H1 (cell line): ENCODE measurements around the gene SRRT. TPM values are rescaled to one million over a fixed set of nuclear protein-coding genes. Genes with fewer than 3 reads are reported as not detected.

Source experiments
- CTCF ChIA-PET: fragments of 300-600 bp; sonication (Branson Sonifier 250); formaldehyde crosslinking; loops from one replicate; lab custom pipeline; 2021; ENCODE audit not compliant: partially characterized antibody; lab: Charles Lee
- POLR2A ChIA-PET: fragments of 300-600 bp; sonication (Branson Sonifier 250); formaldehyde crosslinking; loops from one replicate; lab custom pipeline; 2021; ENCODE audit warnings: inconsistent platforms; ENCODE audit not compliant: partially characterized antibody; lab: Charles Lee
- DNase-seq, 2 experiments: peaks; one replicate each; pipeline versions ENCODE4 v3.0.0 to v3.0.0-alpha.2; 2010 to 2022; ENCODE audit warnings: low spot score in 2 of 2, low read depth in 1 of 2, mixed read lengths in 1 of 2
- FAIRE-seq: peaks from 2 replicates; lab custom pipeline; 2011; peaks lifted over from hg19 to GRCh38; lab: Jason Lieb, UNC
- H2AFZ ChIP-seq: 2 replicates; pipeline ENCODE4 v1.8.1; 2012; ENCODE audit warnings: low read length, inconsistent platforms
- H2AK5ac ChIP-seq: 2 replicates; pipeline ENCODE4 v1.6.1; 2013; ENCODE audit warnings: low read depth, low read length
- H2BK120ac ChIP-seq: replicated peaks from 2 replicates; pipeline ENCODE3; 2013; ENCODE audit warnings: low read depth, low read length, inconsistent platforms
- H2BK12ac ChIP-seq: 2 replicates; pipeline ENCODE4 v1.6.1; 2013; ENCODE audit warnings: low read depth, low read length
- H2BK15ac ChIP-seq: 2 replicates; pipeline ENCODE4 v1.6.1; 2013; ENCODE audit warnings: low read length
- H2BK20ac ChIP-seq: 2 replicates; pipeline ENCODE4 v1.6.1; 2013; ENCODE audit warnings: low read length
- H2BK5ac ChIP-seq: 2 replicates; pipeline ENCODE4 v1.6.1; 2013; ENCODE audit warnings: low read depth, low read length
- H3K14ac ChIP-seq: 2 replicates; pipeline ENCODE4 v1.6.1; 2013; ENCODE audit warnings: inconsistent platforms; ENCODE audit not compliant: insufficient read length
- H3K18ac ChIP-seq: 2 replicates; pipeline ENCODE4 v1.6.1; 2013; ENCODE audit warnings: low read length; ENCODE audit errors: extremely low read depth
- H3K23ac ChIP-seq: 2 replicates; pipeline ENCODE4 v1.6.1; 2013; ENCODE audit warnings: inconsistent platforms; ENCODE audit not compliant: insufficient read length
- H3K23me2 ChIP-seq: 2 replicates; pipeline ENCODE4 v1.6.1; 2013; ENCODE audit warnings: low read depth, low read length
- H3K27ac ChIP-seq: 2 replicates; pipeline ENCODE4 v1.6.1; 2011; ENCODE audit warnings: low read depth, low read length, inconsistent platforms
- H3K27me3 ChIP-seq, 4 experiments: replicated peaks in 1 of 4; 1 replicate in 1 of 4; 2 replicates in 3 of 4; pipeline versions ENCODE4 v1.6.1 to v1.8.1; 2011 to 2013; ENCODE audit warnings: low read length in 3 of 4, mild to moderate bottlenecking in 3 of 4, inconsistent platforms in 2 of 4, mixed read lengths in 2 of 4, moderate library complexity in 1 of 4; ENCODE audit not compliant: control insufficient read depth in 3 of 4, insufficient read depth in 3 of 4; ENCODE audit errors: extremely low read depth in 1 of 4
- H3K36me3 ChIP-seq, 4 experiments: 2 replicates each; pipeline versions ENCODE4 v1.6.1 to v1.8.1; 2011 to 2013; ENCODE audit warnings: mild to moderate bottlenecking in 4 of 4, low read length in 3 of 4, moderate library complexity in 2 of 4, control low read depth in 1 of 4, inconsistent platforms in 1 of 4; ENCODE audit not compliant: insufficient read depth in 4 of 4, control insufficient read depth in 2 of 4
- H3K4ac ChIP-seq: replicated peaks from 2 replicates; pipeline ENCODE3; 2013; ENCODE audit warnings: low read length, low read depth, mixed read lengths, inconsistent platforms; ENCODE audit not compliant: insufficient read length
- H3K4me1 ChIP-seq, 4 experiments: replicated peaks in 1 of 4; 1 replicate in 1 of 4; 2 replicates in 3 of 4; pipeline versions ENCODE4 v1.6.1 to v1.8.1; 2011 to 2013; ENCODE audit warnings: low read length in 3 of 4, inconsistent platforms in 2 of 4, mixed read lengths in 1 of 4; ENCODE audit not compliant: insufficient read depth in 4 of 4, control insufficient read depth in 3 of 4
- H3K4me2 ChIP-seq, 2 experiments: 2 replicates each; pipeline versions ENCODE4 v1.6.1 to v1.8.1; 2011 to 2013; ENCODE audit warnings: low read depth in 2 of 2, low read length in 2 of 2, control low read depth in 1 of 2, inconsistent platforms in 1 of 2, mild to moderate bottlenecking in 1 of 2; ENCODE audit not compliant: insufficient read depth in 1 of 2
- H3K4me3 ChIP-seq, 4 experiments: fragments of 200-600, 300-600 bp in 1 of 4; sonication (generic), shearing (Covaris generic), sonication (Bioruptor Twin) in 1 of 4; 2 replicates each; pipeline versions ENCODE4 v1.5.1 to v1.8.1; 2011 to 2016; ENCODE audit warnings: low read length in 4 of 4, low read depth in 3 of 4, control low read depth in 2 of 4, inconsistent platforms in 2 of 4, mild to moderate bottlenecking in 2 of 4, mixed read lengths in 1 of 4, moderate library complexity in 1 of 4; ENCODE audit not compliant: insufficient read depth in 2 of 4; ENCODE audit errors: extremely low read depth in 1 of 4
- H3K56ac ChIP-seq: replicated peaks from 2 replicates; pipeline ENCODE3; 2013; ENCODE audit warnings: low read depth, mild to moderate bottlenecking, mixed read lengths, low read length, inconsistent platforms; ENCODE audit not compliant: insufficient read length
- H3K79me1 ChIP-seq: 2 replicates; pipeline ENCODE4 v1.6.1; 2013; ENCODE audit warnings: low read depth, low read length, control low read depth
- H3K79me2 ChIP-seq, 2 experiments: 2 replicates each; pipeline versions ENCODE4 v1.6.1 to v1.8.1; 2012 to 2013; ENCODE audit warnings: low read length in 2 of 2, mild to moderate bottlenecking in 2 of 2, inconsistent platforms in 1 of 2; ENCODE audit not compliant: insufficient read depth in 2 of 2, control insufficient read depth in 1 of 2
- H3K9ac ChIP-seq, 4 experiments: replicated peaks in 1 of 4; 1 replicate in 1 of 4; 2 replicates in 3 of 4; pipeline versions ENCODE4 v1.6.1 to v1.8.1; 2011 to 2013; ENCODE audit warnings: low read depth in 3 of 4, low read length in 3 of 4, control low read depth in 2 of 4, mild to moderate bottlenecking in 2 of 4, moderate library complexity in 2 of 4, inconsistent platforms in 1 of 4; ENCODE audit errors: extremely low read depth in 1 of 4
- H3K9me3 ChIP-seq, 2 experiments: 2 replicates each; pipeline versions ENCODE4 v1.6.1 to v1.8.1; 2012 to 2013; ENCODE audit warnings: mild to moderate bottlenecking in 2 of 2, moderate library complexity in 2 of 2, control low read depth in 1 of 2, inconsistent platforms in 1 of 2, low read depth in 1 of 2, low read length in 1 of 2, mixed read lengths in 1 of 2; ENCODE audit not compliant: insufficient read depth in 2 of 2
- H4K20me1 ChIP-seq, 2 experiments: replicated peaks in 1 of 2; 2 replicates each; pipeline versions ENCODE3 to v1.8.1; 2011 to 2013; ENCODE audit warnings: inconsistent platforms in 2 of 2, low read length in 2 of 2, mild to moderate bottlenecking in 1 of 2; ENCODE audit not compliant: insufficient read depth in 2 of 2, control insufficient read depth in 1 of 2
- H4K5ac ChIP-seq: 2 replicates; pipeline ENCODE4 v1.6.1; 2013; ENCODE audit warnings: low read length, low read depth, mixed read lengths, inconsistent platforms; ENCODE audit not compliant: insufficient read length
- H4K8ac ChIP-seq: 2 replicates; pipeline ENCODE4 v1.8.0; 2013; ENCODE audit warnings: mild to moderate bottlenecking, moderate library complexity, low read length, inconsistent platforms; ENCODE audit not compliant: insufficient read depth; ENCODE audit errors: extremely low read depth
- H4K91ac ChIP-seq: replicated peaks from 2 replicates; pipeline ENCODE3; 2013; ENCODE audit warnings: low read length, mixed read lengths, inconsistent platforms; ENCODE audit not compliant: insufficient read length
- BCL11A ChIP-seq, 2 experiments: IDR thresholded peaks; one replicate each; pipeline ENCODE4 v1.6.1; 2011; ENCODE audit warnings: low read depth in 2 of 2, low read length in 2 of 2, mild to moderate bottlenecking in 2 of 2
- CREB1 ChIP-seq: IDR thresholded peaks from 2 replicates; pipeline ENCODE4 v1.6.1; 2012; ENCODE audit warnings: inconsistent platforms
- EP300 ChIP-seq, 2 experiments: IDR thresholded peaks; 1 replicate in 1 of 2; 2 replicates in 1 of 2; pipeline ENCODE4 v1.6.1; 2011 to 2012; ENCODE audit warnings: low read depth in 2 of 2, low read length in 2 of 2, mild to moderate bottlenecking in 2 of 2, borderline replicate concordance in 1 of 2, inconsistent platforms in 1 of 2, moderate library complexity in 1 of 2
- JUN ChIP-seq: IDR thresholded peaks from 2 replicates; pipeline ENCODE4 v1.6.1; 2011; ENCODE audit warnings: low read depth, mild to moderate bottlenecking, improper control_type of control experiment, low read length
- JUND ChIP-seq: IDR thresholded peaks from 2 replicates; pipeline ENCODE4 v1.6.1; 2011; ENCODE audit warnings: mild to moderate bottlenecking, improper control_type of control experiment, low read length
- PHF8 ChIP-seq: fragments of 200-600 bp; sonication (generic); conservative IDR thresholded peaks from 2 replicates; pipeline ENCODE4 v1.7.1; 2012; ENCODE audit warnings: low read depth, mild to moderate bottlenecking, inconsistent platforms, low read length, moderate library complexity
- POLR2A ChIP-seq, 2 experiments: IDR thresholded peaks; 1 replicate in 1 of 2; 2 replicates in 1 of 2; pipeline ENCODE4 v1.6.1; 2011; ENCODE audit warnings: low read depth in 2 of 2, low read length in 2 of 2, mild to moderate bottlenecking in 2 of 2; ENCODE audit errors: control extremely low read depth in 1 of 2
- SAP30 ChIP-seq: fragments of 300-600 bp; sonication (generic); IDR thresholded peaks from 2 replicates; pipeline ENCODE4 v1.7.1; 2012; ENCODE audit warnings: low read length, moderate library complexity, mild to moderate bottlenecking, inconsistent platforms; ENCODE audit not compliant: insufficient read depth, insufficient replicate concordance
- SIN3A ChIP-seq, 2 experiments: IDR thresholded peaks in 1 of 2; conservative IDR thresholded peaks in 1 of 2; 2 replicates each; pipeline ENCODE4 v1.6.1; 2011 to 2012; ENCODE audit warnings: low read length in 2 of 2, improper control_type of control experiment in 1 of 2, low read depth in 1 of 2, mild to moderate bottlenecking in 1 of 2
- SP4 ChIP-seq: IDR thresholded peaks from 2 replicates; pipeline ENCODE4 v1.6.1; 2012; ENCODE audit warnings: low read length, inconsistent platforms
- WGBS, 2 experiments: shearing (Covaris generic) in 1 of 2; methylation state at CpG; one replicate each; pipeline versions ENCODE4 v1.1.6 to v1.1.7; 2013 to 2015; ENCODE audit warnings: low lambda C conversion rate in 2 of 2, mixed read lengths in 2 of 2, inconsistent platforms in 1 of 2, low coverage in 1 of 2, missing lambda C conversion rate in 1 of 2; ENCODE audit not compliant: insufficient replicate concordance in 2 of 2, insufficient coverage in 1 of 2, insufficient read length in 1 of 2; ENCODE audit errors: extremely low coverage in 1 of 2, missing lambda C conversion rate in 1 of 2; 5-methylcytosine and 5-hydroxymethylcytosine counted together
- polyA plus RNA-seq, 7 experiments: library from polyadenylated mRNA; depleted of rRNA in 3 of 7; stranded (reverse) in 5 of 7; unstranded in 2 of 7; fragments of >200 nt in 5 of 7; fragments of 200-250 nt in 2 of 7; gene quantifications; 1 replicate in 5 of 7; 2 replicates in 1 of 7; 4 replicates in 1 of 7; pipeline versions ENCODE4 v1.2.1 to v1.2.3, GENCODE V29; 2011 to 2013; ENCODE audit warnings: missing spikeins in 2 of 7, mixed read lengths in 2 of 7
- total RNA-seq: library from RNA; stranded (reverse); fragmentation: NEBNext Ultra II Directional; extraction: Animal tissue kit (Norgen Biotek cat#: 25700); gene quantifications from 2 replicates; pipeline ENCODE4 v1.2.1, GENCODE V29; 2021
- TF ChIP-seq, protein P1 (sequence below): IDR thresholded peaks from 2 replicates; pipeline ENCODE4 v1.6.1; 2012; ENCODE audit warnings: inconsistent platforms

The SRRT gene
- total and polyA plus RNA-seq, 2 of the 8 experiments (the other 6 are each of a cell fraction or from before 2014, with no cell fraction given): 66.7 to 237 TPM

DNA sequence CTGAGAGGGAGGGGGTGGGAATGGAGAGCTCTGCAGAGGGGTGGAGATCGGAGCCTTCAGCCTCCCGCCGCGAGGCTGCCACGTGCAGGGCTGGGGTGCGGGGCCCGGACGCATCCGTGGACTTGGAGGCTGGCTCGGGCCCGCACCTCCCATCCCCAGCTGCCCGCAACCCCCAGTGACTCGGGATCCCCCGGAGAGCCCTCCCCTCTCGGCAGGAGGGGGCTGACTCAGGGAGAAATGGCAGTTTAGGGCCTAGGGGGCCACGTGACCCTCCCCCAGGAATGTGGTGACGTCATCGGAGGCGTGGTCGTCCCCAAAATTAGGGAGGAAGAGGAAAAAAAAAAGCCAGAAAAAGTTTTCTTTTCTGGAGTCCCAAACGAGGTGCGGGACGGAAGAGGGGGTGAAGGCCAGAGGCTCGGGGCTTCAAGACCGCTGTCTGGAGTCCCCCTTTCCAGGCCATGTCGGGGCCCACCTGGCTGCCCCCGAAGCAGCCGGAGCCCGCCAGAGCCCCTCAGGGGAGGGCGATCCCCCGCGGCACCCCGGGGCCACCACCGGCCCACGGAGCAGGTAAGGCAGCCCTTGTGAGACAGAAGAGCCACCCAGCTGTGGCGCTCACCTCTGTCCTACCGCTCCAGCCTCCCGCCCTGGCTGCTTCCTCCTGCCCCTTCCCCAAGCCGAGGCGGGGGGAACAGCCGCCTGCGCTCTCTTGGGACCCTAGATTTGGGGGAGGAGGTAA is 7.7 kb upstream of the SRRT start, which contains the start of gene TRIP6:
TRIP6 (plus strand) TSS at position 348 of the 736 bp plus-strand sequence; CDS start at position 459, 111 bp downstream.
- no peak within 1 kb of the TSS for H2BK20ac ChIP-seq
- no peaks in the 10 kb centered on the region for H3K9me3 ChIP-seq
- peak within 1 kb of the TSS; percentile 90 for H3K4ac ChIP-seq
- CTCF ChIA-PET: interaction anchor here (0.9 kb wide), 1 partner anchor 15 kb away, joined by 3 read pairs; no protein-coding TSS in a partner anchor
- H4K91ac ChIP-seq: peak within 1 kb of the TSS; percentile 96
- H3K23me2 ChIP-seq: peaks cover 6% of the 10 kb centered on the region; the same call in 1 of the 2 replicates
- peak within 1 kb of the TSS; percentile 64 to 91 (median 83) for H3K9ac ChIP-seq
- no peaks in the 10 kb centered on the region for H3K27me3 ChIP-seq
- peak within 1 kb of the TSS; percentile 78 for H2BK120ac ChIP-seq
- peak within 1 kb of the TSS; percentile 94 for H2BK5ac ChIP-seq
- peak within 1 kb of the TSS; percentile 95 for H4K8ac ChIP-seq
- H3K14ac ChIP-seq: no peak within 1 kb of the TSS
- peak within 1 kb of the TSS; percentile 98 for H2AK5ac ChIP-seq
- FAIRE-seq (no peak), DNase-seq (peak; percentile 64 to 97)
- no peak within 1 kb of the TSS for H2AFZ ChIP-seq
- peaks cover 2 to 16% (median 11%) of the 10 kb centered on the region in 4 experiments for H3K4me1 ChIP-seq
- peak within 1 kb of the TSS; percentile 92 for H3K56ac ChIP-seq
- peak within 1 kb of the TSS; percentile 94 for H4K5ac ChIP-seq
- 2% methylated on average over 31 of the region's 42 CpGs; no CpG with 5 or more reads in 1 of the 2 experiments for WGBS, 2 experiments
- peaks cover 0 to 18% of the 10 kb centered on the region in 2 experiments; a peak in 3 of 4 replicates for H3K79me2 ChIP-seq
- H2BK15ac ChIP-seq: peak within 1 kb of the TSS; percentile 92; the same call in 1 of the 2 replicates
- H3K4me2 ChIP-seq: peak within 1 kb of the TSS; percentile 73 to 91
- no peaks in the 10 kb centered on the region for H4K20me1 ChIP-seq
- peak within 1 kb of the TSS; percentile 94 for H3K27ac ChIP-seq
- peaks cover 7% of the 10 kb centered on the region; the same call in 1 of the 2 replicates for H3K79me1 ChIP-seq
- peak within 1 kb of the TSS; percentile 68 to 93 (median 83) for H3K4me3 ChIP-seq
- POLR2A ChIA-PET: interaction anchor here (0.8 to 15.1 kb wide), 13 partner anchors 8 to 162 kb away, joined by 3 to 313 read pairs (median 4); partner anchors contain the start of genes POP7, SLC12A9, SRRT and UFSP1
- peaks cover 15 to 27% (median 21%) of the 10 kb centered on the region in 4 experiments for H3K36me3 ChIP-seq
- peak within 1 kb of the TSS; percentile 99 for H3K18ac ChIP-seq
- H3K23ac ChIP-seq: no peak within 1 kb of the TSS
- H2BK12ac ChIP-seq: peak within 1 kb of the TSS; percentile 97; the same call in 1 of the 2 replicates
- TF ChIP-seq SIN3A (conservative IDR thresholded peaks at IDR 0.05 in 1 of 2, IDR thresholded peaks at IDR 0.05 in 1 of 2; ENCODE audit: low read depth in 1 of 2, low read length in 2 of 2) (peak; percentile 38 to 43; a peak in 1 of 4 replicates), JUN (peak; percentile 98), SAP30 (no peak), SP4 (0 out of 2 replicates have a peak, but pooled peaks have one; percentile 64), PHF8 (peak; percentile 80), CREB1 (peak; percentile 90), JUND (peak; percentile 100), BCL11A (IDR thresholded peaks at IDR 0.05; ENCODE audit: low read depth in 2 of 2, low read length in 2 of 2) (no peak), EP300 (IDR thresholded peaks at IDR 0.05; ENCODE audit: borderline replicate concordance in 1 of 2, low read depth in 2 of 2, low read length in 2 of 2) (peak in 1 of 2 experiments; percentile 73; a peak in 1 of 3 replicates), POLR2A (IDR thresholded peaks at IDR 0.05; ENCODE audit: control extremely low read depth in 1 of 2, low read depth in 2 of 2, low read length in 2 of 2) (peak in 1 of 2 experiments; percentile 73; a peak in 2 of 3 replicates)
- TF ChIP-seq, protein P1, sequence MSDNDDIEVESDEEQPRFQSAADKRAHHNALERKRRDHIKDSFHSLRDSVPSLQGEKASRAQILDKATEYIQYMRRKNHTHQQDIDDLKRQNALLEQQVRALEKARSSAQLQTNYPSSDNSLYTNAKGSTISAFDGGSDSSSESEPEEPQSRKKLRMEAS: peak; percentile 94
